Measurements from ENCODE around the gene SFXN5. TPM values are rescaled to one million over a fixed set of nuclear protein-coding genes. Genes with fewer than 3 reads are reported as not detected.

The SFXN5 gene
- total RNA-seq, 1 experiment from 2014 or later = 15.2 TPM

GRCh38 chr2:73021371-73022010, 50.0 kb downstream of the SFXN5 start:
- no peak for TF ChIP-seq EZH2 (IDR thresholded peaks at IDR 0.05; ENCODE audit: low read depth)
- no peak for TF ChIP-seq CTCF (conservative IDR thresholded peaks at IDR 0.05)
- Histone ChIP-seq H3K9me2 (ENCODE audit: insufficient read depth) (no peaks in the 10 kb centered on the region), H3K27me3 (ENCODE audit: insufficient read depth, low read depth) (no peaks in the 10 kb centered on the region), H3K27ac (no peak overlapping the region), H3K4me2 (no peak overlapping the region), H3K36me3 (ENCODE audit: low read depth) (no peaks in the 10 kb centered on the region), H3K4me3 (no peak overlapping the region), H3F3A (ENCODE audit: insufficient read depth, low read depth) (no peaks in the 10 kb centered on the region), H3K4me1 (replicated peaks; ENCODE audit: insufficient read depth) (no peaks in the 10 kb centered on the region), H4K20me1 (ENCODE audit: insufficient read depth) (no peaks in the 10 kb centered on the region), H2AFZ (no peak overlapping the region), H3K79me2 (ENCODE audit: low read depth) (no peaks in the 10 kb centered on the region), H3K9me3 (ENCODE audit: insufficient read depth, low read depth) (no peaks in the 10 kb centered on the region)
- intact Hi-C loops (cut with micrococcal nuclease; ENCODE audit: unreplicated experiment) = no loop called here
- DNase-seq = no peak
- POLR2A ChIA-PET (ENCODE audit: unreplicated experiment) = no interaction called here
- no TSS peak for BruUV-seq (replicated peaks)
- CTCF ChIA-PET = no interaction called here

- H3K36me3 ChIP-seq (ENCODE audit: low read depth) = no peaks in the 10 kb centered on the region
- intact Hi-C loops (cut with micrococcal nuclease; ENCODE audit: unreplicated experiment) = no loop called here
- H4K20me1 ChIP-seq (ENCODE audit: insufficient read depth) = no peaks in the 10 kb centered on the region
- TF ChIP-seq CTCF (conservative IDR thresholded peaks at IDR 0.05) = no peak
- TF ChIP-seq EZH2 (IDR thresholded peaks at IDR 0.05; ENCODE audit: low read depth) = no peak
- no peak overlapping the region for H3K4me3 ChIP-seq
- H3K9me3 ChIP-seq (ENCODE audit: insufficient read depth, low read depth) = no peaks in the 10 kb centered on the region
- no peaks in the 10 kb centered on the region for H3K9me2 ChIP-seq (ENCODE audit: insufficient read depth)
- ChIA-PET POLR2A (ENCODE audit: unreplicated experiment) (no interaction called here), CTCF (no interaction called here)
- DNase-seq = no peak
- H2AFZ ChIP-seq = no peak overlapping the region
- no peak overlapping the region for H3K27ac ChIP-seq
- no peaks in the 10 kb centered on the region for H3K27me3 ChIP-seq (ENCODE audit: insufficient read depth, low read depth)
- no peak overlapping the region for H3K4me2 ChIP-seq
- no peaks in the 10 kb centered on the region for H3K4me1 ChIP-seq (replicated peaks; ENCODE audit: insufficient read depth)
- BruUV-seq (replicated peaks) = no TSS peak
- no peaks in the 10 kb centered on the region for H3K79me2 ChIP-seq (ENCODE audit: low read depth)
- H3F3A ChIP-seq (ENCODE audit: insufficient read depth, low read depth) = no peaks in the 10 kb centered on the region
Measured at GRCh38 chr2:73020657-73021370, 50.7 kb downstream of the SFXN5 start.

- Histone ChIP-seq H4K20me1 (ENCODE audit: insufficient read depth) (no peaks in the 10 kb centered on the region), H3K27ac (no peak overlapping the region), H3K4me3 (no peak overlapping the region), H3K9me3 (ENCODE audit: insufficient read depth, low read depth) (no peaks in the 10 kb centered on the region), H3K9me2 (ENCODE audit: insufficient read depth) (no peaks in the 10 kb centered on the region), H3F3A (ENCODE audit: insufficient read depth, low read depth) (no peaks in the 10 kb centered on the region), H3K27me3 (ENCODE audit: insufficient read depth, low read depth) (no peaks in the 10 kb centered on the region), H3K4me2 (no peak overlapping the region), H3K36me3 (ENCODE audit: low read depth) (no peaks in the 10 kb centered on the region), H3K79me2 (ENCODE audit: low read depth) (no peaks in the 10 kb centered on the region), H3K4me1 (replicated peaks; ENCODE audit: insufficient read depth) (no peaks in the 10 kb centered on the region), H2AFZ (no peak overlapping the region)
- intact Hi-C loops (cut with micrococcal nuclease; ENCODE audit: unreplicated experiment) = no loop called here
- POLR2A ChIA-PET (ENCODE audit: unreplicated experiment) = no interaction called here
- TF ChIP-seq EZH2 (IDR thresholded peaks at IDR 0.05; ENCODE audit: low read depth) (no peak), CTCF (conservative IDR thresholded peaks at IDR 0.05) (no peak)
- DNase-seq = no peak
- BruUV-seq (replicated peaks) = no TSS peak
- CTCF ChIA-PET = no interaction called here
Measured at GRCh38 chr2:73020306-73020656, 51.2 kb downstream of the SFXN5 start.

Measured in PC-9 (cell line).